Omental fat pad (tissue), 4 donors: ENCODE results near the gene FNTB. TPM values are rescaled to one million over a fixed set of nuclear protein-coding genes. Genes with fewer than 3 reads are reported as not detected.

ENCODE experiments used
- ATAC-seq: fragments of 150-250 bp; one replicate; pipeline ENCODE4 v1.9.1; 2016; ENCODE audit warnings: mild to moderate bottlenecking, moderate library complexity; ENCODE audit not compliant: low FRiP score
- DNase-seq: peaks from one replicate; pipeline ENCODE4 v3.0.0-alpha.2; 2019; ENCODE audit warnings: low spot score
- total RNA-seq, 4 donors: library from RNA; depleted of rRNA; stranded (reverse); fragments of >200 nt; gene quantifications; one replicate each; pipeline ENCODE4 v1.1.0, GENCODE V29; 2016
- TF ChIP-seq, protein P1 (sequence below), 3 donors: fragments of 450-650 bp; IDR thresholded peaks; one replicate each; pipeline ENCODE4 v1.5.1; 2016 to 2017; ENCODE audit warnings: antibody characterized with exemption in 3 of 3, mild to moderate bottlenecking in 3 of 3, moderate library complexity in 2 of 3

The FNTB gene
- total RNA-seq, 4 donors from 2014 or later, result 8.4 to 16.7 (median 13.7) TPM

DNA sequence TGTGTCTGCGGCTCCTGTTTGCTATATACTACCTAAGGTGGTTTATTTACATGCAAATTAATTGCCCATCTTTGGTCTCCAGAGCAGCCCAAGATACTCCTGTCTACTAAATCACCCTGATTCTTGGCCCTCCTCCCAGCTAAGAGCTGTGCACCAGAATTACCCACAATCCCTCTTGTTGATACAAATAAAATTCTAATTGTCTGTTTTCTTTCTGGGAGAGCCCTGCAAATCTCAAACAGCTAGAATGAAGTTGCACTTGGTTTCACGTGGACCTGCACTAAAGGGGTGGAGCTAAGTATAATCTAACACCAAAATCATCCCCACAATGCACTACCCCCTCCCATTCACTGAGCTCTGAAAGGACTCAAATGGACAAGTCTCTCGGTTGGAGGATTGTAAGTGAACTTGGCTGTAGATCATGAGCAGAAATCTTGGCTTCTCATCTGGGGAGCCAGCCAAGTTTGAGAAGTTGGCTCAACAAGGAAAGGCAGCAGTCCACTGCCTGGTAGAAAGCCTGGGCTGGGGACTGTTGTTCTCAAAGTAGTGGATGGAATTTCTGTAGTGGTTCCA lies 109.0 kb downstream of the FNTB start:
- TF ChIP-seq, protein P1, sequence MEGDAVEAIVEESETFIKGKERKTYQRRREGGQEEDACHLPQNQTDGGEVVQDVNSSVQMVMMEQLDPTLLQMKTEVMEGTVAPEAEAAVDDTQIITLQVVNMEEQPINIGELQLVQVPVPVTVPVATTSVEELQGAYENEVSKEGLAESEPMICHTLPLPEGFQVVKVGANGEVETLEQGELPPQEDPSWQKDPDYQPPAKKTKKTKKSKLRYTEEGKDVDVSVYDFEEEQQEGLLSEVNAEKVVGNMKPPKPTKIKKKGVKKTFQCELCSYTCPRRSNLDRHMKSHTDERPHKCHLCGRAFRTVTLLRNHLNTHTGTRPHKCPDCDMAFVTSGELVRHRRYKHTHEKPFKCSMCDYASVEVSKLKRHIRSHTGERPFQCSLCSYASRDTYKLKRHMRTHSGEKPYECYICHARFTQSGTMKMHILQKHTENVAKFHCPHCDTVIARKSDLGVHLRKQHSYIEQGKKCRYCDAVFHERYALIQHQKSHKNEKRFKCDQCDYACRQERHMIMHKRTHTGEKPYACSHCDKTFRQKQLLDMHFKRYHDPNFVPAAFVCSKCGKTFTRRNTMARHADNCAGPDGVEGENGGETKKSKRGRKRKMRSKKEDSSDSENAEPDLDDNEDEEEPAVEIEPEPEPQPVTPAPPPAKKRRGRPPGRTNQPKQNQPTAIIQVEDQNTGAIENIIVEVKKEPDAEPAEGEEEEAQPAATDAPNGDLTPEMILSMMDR (IDR thresholded peaks at IDR 0.05), result no peak
- no peak for DNase-seq

DNA sequence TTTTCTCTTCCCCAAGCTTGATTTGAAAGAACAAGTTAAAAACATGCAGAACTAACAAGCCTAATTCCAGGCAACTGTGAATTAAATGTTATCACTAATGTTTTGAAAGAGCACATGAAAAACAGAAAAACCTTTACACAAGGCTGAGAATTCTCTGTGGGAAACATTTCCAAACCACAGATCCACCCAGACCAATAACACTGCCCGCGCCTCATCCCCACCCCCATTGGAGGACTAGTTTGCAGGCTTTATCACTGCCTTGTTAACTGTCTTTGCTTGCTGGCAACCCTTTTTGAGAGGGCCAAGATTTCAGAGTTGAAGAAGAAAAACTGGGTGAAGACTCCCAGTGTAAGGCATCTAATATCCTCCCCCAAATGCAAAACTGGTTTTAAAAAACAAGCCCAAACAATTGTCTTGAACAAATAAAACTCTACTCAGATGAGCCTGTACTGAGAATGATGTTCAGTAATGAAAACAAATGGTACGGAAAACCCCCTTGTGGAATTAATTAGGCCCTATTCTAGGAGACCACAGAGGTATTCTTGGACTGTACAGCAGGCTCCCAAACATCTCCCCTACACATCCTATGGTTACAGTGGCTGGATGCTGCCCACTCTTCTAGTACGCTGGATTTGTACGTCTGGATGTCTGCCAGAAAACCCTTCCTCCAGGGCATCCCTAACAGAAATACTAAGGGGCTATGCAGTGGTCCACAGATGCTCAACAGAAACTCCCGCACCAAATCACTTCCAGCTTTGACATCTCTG lies 109.8 kb downstream of the FNTB start:
- ATAC-seq (no peak), DNase-seq (no peak)
- TF ChIP-seq, protein P1 (IDR thresholded peaks at IDR 0.05), result no peak

More for the DNA sequence above, 109.0 kb downstream of the FNTB start:
- peak; percentile 51 for ATAC-seq

DNA sequence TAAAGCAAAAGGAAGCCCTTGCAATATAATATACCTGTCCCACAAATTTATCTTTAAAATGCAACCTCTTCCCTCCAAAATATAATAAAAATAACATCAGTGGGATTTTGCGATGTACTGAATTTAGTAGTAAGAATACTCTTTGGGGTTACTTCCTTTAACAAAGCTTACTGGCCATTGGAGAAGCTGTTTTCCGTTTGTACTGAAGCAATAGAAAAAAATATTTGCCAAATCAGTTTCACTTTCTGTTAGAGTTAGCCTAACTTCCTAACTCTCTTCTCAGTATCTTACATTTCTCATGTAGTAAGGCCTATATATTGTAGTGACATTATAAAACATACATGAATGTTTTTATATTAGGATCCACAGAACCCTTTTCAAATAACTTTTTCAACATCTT lies 111.9 kb downstream of the FNTB start:
- TF ChIP-seq, protein P1 (IDR thresholded peaks at IDR 0.05), result no peak
- ATAC-seq (no peak), DNase-seq (no peak)

DNA sequence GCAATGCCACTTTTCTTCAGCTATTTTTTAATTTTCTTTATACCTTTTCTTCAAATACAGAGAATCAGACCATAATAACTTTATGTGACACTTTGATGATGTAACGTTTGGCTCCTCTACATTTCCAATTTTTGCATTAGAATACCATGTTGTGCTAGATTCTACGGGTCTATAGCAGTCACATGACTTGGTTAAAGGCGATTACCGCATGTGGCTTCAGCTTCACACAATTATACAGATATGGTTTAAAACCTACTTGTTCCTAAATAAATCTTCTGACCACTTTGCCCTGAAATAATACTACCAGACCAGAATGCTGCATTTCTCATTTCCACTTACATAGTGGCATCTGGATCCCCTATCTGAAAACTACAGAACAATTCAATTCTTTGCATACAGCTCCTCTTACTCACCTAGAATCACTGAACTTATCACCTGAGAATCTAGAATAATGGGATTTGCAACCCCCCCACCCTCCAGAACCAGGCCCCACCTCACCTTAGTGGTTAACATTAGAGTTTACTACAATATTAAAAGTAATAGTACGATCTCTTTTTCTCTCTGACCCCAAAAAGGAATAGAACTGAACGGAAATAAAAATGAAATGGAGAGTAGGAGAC lies 114.3 kb downstream of the FNTB start:
- no peak for ATAC-seq

DNA sequence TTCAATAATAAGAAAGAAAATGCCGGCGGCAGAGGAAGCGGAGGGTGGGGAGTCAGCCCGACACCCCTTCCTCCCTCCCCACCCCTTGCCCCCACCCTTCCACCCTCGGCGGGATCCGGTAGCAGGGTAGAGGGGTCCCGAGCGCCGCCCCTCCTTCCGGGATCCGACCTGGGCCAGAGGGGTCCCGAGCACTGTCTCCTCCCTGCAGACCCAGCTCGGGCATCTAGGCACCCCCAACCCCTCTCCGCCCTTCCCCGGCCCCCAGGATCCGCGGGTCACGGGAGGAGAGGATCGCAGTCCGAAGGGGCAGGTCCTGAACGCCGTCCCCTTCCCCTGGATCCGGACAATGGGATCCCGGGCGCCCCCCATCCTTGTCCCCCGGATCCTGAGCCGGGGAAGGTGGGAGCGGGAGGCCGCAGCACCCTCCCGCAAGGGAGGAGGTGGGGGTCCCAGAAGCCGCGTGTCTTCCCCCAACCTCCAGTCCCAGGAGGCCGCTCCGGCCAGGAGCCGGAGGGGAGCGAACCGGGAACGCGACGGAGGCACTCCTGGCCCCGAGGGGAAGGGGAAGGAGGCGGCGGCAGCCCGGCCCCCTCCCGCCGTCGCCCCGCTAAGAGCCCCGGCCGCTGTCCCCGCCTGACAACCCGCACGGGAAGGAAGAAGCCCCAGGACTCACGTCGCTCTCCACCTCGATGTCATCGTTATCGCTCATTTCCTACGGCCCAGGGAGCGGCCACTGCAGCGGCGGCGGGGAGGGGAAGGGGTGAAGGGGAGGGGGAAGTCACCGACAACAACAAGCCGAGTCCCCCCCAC lies 115.1 kb downstream of the FNTB start:
- DNase-seq, result no peak
- ATAC-seq, result peak; percentile 4
- TF ChIP-seq, protein P1 (IDR thresholded peaks at IDR 0.05), result no peak

More for the DNA sequence above, 114.3 kb downstream of the FNTB start:
- TF ChIP-seq, protein P1 (IDR thresholded peaks at IDR 0.05), result no peak
- no peak for DNase-seq

DNA sequence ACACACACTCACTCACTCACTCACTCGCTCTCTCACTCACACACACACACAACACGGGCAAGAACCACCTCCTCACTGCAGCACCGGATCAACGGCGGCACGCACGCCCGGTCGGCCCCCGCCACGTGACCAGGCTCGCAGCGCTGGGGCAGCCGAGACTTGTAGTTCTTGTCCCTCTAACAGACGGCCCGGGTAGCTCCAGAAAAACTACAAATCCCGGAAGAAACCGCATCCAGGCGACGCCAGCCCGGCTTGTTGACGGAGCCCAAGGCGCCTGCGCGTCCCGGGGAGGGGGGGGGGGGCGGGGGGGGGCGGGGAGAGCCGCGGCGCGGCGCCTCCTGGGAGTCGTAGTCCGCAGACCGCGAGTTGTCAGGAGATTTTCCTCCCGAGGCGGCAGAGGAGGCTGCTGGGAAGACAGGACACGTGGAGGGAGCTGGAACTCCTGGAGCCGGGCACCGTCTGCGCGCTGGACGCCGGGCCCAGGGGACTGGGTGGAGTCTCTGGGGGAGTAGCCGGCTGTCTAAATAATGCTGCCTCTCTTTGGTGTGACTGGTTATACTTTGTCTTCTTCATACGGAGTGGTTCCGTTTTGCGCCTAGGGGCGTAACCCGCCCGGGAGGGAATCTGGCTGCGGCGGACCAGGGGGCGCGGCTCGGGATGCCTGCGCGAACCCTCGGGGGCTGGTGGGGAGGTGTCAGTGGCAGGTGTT lies 115.9 kb downstream of the FNTB start, which contains the start of gene MAX:
TSS of gene MAX (minus strand) at position 77 of the 709 bp plus-strand sequence. CDS start 178 bp downstream, outside the sequence.
- peak; percentile 96 for ATAC-seq
- TF ChIP-seq, protein P1 (IDR thresholded peaks at IDR 0.05), result no peak
- DNase-seq, result peak; percentile 93
